ENCODE results near the gene B3GAT3. TPM values are rescaled to one million over a fixed set of nuclear protein-coding genes. Genes with fewer than 3 reads are reported as not detected.
"Not testable (repeated sequence)": the region's sequence is repeated elsewhere in the genome, so short reads cannot be mapped to it uniquely, and the experiment has no call there.

B3GAT3 gene
- total RNA-seq, 1 experiment from 2014 or later = 82.8 TPM

DNA sequence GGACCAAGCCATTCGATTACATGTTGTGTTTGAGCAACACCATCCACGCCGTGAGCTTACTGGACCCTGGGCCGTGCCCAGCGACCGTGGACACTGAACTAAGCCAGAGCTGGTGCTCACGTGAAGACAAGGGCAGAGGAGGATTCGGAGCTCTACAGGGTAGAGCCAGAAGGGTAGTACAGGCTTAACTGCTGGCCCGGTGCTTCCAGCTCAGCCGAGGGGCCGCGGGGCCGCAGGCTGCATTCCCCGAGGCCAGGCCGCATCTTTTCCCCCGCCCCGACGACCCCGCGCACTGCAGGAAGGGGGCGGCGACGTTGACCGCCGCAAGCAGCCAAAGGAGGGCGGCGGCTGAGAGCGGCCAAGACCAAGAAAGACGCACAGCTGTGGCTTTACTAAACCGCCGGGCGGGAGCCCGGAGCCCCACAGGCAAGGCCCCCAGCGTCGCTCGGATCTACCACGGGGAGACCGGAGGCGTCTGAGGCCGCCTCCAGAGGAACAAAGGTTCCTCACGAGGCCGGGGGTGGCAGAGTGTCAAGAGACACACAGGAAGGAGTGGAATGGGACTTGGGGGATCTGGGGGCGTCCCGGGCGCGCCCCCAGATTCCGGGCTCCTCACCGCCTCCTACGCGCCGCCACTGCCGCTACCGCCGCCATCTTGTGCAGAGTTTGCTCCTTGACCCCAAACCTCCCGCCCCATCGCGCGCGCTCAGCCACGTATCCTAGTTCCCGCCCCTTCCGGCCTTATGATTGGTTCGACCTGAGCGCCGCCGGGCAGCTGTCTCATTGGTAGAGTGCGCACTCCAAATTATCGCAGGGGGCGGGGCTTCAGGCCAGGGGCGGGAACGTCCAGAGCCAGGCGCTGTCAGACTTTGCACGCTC, 24.4 kb upstream of the B3GAT3 start, which contains the start of gene GANAB:
TSS of gene GANAB (minus strand) at position 668 of the 879 bp plus-strand sequence. CDS start at position 654, 14 bp downstream.
- peak; percentile 100 for DNase-seq (ENCODE audit: low spot score)

DNA sequence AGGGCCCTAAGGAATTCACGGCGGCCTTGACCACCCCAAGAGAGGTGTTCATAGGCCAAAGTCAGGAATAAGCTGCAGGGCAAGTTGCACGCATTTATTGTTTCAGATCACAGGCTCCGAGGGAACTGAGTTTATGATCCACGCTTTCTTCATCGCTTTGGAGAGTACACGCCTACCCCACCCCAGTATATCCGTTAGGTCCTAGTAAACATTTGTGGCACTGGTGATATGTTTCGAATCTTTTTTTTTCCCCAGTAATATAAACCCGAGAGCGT, 23.8 kb upstream of the B3GAT3 start:
- DNase-seq (ENCODE audit: low spot score) = no peak

- no peak for DNase-seq (ENCODE audit: low spot score)
Measured at GRCh38 chr11:62644220-62644619, 22.4 kb upstream of the B3GAT3 start.

GRCh38 chr11:62632492-62632891, 10.7 kb upstream of the B3GAT3 start:
- no peak for DNase-seq (ENCODE audit: low spot score)

DNA sequence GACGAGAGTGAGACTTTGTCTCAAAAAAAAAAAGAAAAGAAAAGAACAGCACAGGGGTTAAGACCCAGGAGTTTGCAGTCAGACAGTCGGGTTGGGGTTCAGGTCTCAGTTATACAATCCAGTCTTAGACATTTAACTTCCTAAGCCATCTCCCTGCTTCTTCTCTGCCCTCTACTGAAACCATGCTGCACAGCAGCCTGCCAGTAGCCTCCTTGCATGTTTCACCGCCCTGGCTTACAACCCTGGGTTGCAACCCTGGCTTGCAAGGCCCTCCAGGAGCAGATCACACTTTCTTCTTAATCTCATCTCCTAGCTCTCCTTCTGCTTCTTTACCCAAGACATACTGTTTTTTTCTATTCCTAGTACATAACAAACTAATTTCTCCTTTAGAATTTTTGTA, 5.9 kb upstream of the B3GAT3 start:
- DNase-seq (ENCODE audit: low spot score) = peak; percentile 32

GRCh38 chr11:62622476-62623089, 797 bp upstream of the B3GAT3 start:
- no peak for DNase-seq (ENCODE audit: low spot score)

DNA sequence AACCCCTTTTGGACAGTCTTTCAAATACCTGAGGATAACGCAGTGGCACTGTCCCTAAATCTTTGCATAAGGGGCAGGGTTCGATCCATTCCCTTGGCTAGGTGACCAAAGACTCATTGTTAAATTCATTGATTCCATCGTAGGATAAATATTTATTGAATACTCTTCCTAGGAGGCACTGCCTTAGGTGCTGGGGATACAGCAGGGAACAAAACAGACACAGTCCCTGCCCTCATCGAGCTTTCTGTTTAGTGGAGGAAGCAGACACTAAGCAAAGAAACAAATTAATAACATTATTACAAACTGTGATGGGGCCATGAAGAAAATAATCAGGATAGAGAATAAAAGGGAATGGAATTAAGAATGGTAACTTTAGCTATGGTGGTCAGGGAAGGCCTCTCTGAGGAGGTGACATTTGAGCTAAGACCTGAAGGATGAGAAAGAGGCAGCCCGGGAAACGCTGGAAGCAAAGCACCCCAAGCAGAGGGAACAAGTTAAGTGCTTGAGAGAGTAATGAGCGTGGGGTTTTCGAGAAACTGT, 689 bp downstream of the B3GAT3 start:
- DNase-seq (ENCODE audit: low spot score) = no peak

DNA sequence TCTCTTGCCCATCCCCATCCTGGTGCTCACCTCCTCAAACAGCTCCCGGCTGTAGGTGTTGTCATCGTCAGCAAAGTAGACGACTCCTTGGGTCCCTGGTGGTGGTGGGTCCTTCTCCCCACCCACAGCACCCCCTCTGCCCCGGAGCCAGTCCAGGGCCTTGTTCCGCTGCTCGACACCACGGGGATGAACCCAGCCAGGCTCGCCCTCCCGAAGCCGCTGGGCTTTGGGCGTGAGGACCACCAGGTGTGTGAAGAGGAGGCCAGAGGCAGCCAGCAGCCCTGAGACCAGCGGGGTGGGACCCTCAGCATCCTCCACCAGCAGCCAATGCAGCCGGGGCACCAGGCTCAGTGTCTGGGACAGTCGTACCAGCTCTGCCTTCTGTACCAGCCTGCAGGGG, 4.8 kb downstream of the B3GAT3 start:
- not testable (repeated sequence) for DNase-seq (ENCODE audit: low spot score)

- no peak for DNase-seq (ENCODE audit: low spot score)
Measured at GRCh38 chr11:62615521-62615920, 6.3 kb downstream of the B3GAT3 start.

DNA sequence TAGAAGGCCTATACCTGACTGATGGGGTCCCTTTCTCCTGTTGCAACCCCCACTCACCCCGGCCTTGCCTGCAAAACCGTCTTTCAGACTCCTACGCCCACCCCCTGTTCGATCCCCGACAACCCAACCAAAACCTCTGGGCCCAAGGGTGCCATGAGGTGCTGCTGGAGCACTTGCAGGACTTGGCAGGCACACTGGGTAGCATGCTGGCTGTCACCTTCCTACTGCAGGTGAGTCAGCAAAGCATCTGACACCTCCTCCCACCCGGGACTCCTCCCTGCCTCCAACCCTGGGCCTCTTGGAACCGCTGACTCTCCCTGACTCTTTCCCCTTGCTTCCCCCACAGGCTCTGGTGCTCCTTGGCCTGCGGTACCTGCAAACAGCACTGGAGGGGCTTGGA, 7.5 kb downstream of the B3GAT3 start:
- DNase-seq (ENCODE audit: low spot score) = peak; percentile 58

DNA sequence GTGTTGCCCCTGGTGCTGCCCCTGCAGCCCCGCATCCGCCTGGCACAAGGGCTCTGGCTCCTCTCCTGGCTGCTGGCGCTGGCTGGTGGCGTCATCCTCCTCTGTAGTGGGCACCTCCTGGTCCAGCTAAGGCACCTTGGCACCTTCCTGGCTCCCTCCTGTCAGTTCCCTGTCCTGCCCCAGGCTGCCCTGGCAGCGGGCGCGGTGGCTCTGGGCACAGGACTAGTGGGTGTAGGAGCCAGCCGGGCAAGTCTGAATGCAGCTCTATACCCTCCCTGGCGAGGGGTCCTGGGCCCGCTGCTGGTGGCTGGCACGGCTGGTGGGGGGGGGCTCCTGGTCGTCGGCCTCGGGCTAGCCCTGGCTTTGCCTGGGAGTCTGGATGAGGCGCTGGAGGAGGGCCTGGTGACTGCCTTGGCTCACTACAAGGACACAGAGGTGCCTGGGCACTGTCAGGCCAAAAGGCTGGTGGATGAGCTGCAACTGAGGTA, 8.5 kb downstream of the B3GAT3 start:
- no peak for DNase-seq (ENCODE audit: low spot score)

DNA sequence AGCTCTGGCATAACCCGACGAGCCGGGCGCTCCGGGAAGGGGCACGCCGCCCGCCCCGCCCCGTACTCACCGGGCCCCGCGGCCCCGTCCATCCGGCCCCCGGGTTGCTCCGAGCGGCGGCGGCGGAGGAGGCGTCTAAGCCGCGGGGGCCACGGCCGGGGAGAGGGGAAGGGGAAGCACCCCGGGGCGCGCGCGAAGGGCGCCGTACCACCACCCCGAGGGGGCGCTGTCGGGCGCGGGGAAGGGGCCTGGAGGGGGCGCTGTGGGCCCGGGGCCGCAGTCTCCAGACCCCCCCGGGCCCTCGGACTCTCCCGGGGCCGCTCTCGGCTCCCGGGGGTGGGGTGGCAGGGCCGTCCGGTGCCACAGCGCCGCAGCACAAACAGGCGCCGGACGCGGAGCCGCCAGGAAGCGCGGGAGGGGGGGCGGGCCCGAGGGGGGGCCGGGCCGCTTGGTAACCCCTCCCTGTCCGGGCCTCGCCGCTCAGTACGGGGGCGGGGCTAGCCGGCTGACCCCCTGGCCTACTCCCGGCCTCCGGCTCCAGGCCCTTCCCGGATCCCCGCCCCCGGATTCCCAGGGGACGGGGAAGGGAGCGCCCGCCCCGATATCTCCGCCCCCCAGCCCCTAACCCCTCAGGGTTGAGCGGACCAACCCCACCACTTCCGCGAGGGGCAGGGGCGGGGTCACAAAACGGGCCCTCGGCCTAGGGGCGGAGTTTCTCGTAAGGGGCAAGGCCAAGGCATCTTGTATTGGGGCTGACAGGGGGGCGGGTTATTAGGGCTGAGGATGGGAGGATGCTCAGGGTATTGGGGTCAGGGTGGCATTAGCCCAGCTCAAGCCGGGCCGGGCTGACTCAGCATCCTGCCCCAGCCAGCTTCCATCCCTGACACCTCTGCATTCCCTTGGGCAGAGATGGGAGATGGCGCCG, 9.2 kb downstream of the B3GAT3 start, which contains the start of the genes EML3 and ROM1:
TSS of gene EML3 (minus strand) at position 410 of the 925 bp plus-strand sequence. CDS start at position 92, 318 bp downstream.
TSS of gene ROM1 (plus strand) at position 892 of the 925 bp plus-strand sequence. CDS start at position 917, 25 bp downstream.
- peak; percentile 83 for DNase-seq (ENCODE audit: low spot score)

DNA sequence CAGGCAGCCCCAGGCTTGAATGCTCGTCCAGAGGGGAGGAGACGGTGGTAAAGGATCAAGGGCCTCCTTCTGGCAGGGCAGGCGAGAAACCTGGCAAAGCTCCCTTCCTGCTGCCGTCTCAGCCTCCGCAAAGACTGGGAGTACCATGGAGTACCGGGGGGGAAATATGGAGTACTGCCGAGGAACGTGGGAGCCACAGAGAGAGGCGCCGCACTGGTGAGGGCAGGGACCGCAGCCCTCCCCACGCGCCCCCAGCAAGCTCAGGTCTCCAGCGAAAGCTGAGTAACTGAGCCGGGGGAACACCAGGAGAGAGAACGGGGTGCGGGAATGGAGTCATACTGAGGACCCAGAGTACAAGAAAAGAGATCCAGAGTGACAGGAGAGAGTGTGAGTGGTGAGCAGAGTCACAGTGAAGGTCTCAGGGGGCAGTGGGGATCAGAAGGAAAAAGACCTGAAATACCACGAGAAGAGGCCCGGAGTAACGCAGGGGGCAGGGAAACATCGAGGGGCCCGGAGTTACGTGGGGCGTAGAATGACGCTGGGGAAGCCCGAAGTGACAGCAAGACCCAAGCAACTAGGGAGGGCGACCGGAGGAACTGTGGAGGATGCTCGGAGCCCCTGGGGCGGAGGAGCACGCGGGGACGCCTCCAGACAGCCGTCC, 10.0 kb downstream of the B3GAT3 start:
- peak; percentile 66 for DNase-seq (ENCODE audit: low spot score)

- no peak for DNase-seq (ENCODE audit: low spot score)
Measured at GRCh38 chr11:62610814-62611704, 10.7 kb downstream of the B3GAT3 start.

GRCh38 chr11:62610403-62610802, 11.4 kb downstream of the B3GAT3 start:
- DNase-seq (ENCODE audit: low spot score) = no peak

DNA sequence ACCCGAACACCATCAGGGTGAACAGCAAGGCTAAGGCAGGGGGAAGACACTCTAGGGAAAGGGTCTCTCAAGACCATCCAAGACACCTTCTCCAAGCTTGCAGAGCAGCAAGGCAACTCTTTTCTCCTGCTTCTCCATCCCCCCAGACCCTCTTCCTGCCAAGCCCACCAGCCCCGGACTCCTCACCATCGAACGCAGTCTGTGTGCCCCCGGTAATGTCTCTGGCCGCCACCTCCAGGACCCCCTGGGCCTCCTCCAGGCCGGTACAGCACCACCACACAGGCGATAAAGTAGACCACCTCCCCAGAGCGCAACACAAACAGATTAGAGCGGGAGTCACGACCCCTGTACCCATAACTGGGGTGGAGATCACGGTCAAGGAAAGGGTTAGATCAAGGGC, 13.0 kb downstream of the B3GAT3 start:
- no peak for DNase-seq (ENCODE audit: low spot score)

- no peak for DNase-seq (ENCODE audit: low spot score)
Measured at GRCh38 chr11:62607714-62608113, 14.1 kb downstream of the B3GAT3 start.

DNA sequence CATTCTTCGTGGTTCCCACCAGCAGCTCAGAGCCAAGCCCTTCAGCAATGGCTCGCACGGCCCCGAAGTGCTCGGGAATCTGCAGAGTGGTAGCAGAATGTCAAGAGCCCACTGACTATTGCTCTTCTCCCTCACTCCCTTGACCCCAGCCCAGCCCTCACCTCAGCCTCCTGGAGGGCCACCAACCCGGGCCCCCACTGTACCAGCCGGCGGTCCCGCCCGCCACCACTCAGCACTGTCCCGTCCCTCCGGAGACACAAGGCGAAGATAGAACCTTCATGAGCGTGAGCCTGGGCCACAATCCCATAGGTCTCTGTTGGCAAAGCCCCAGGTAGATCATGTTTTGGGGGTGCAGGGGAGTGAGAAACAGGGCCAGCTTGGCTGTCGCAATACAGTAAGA, 15.9 kb downstream of the B3GAT3 start:
- DNase-seq (ENCODE audit: low spot score) = no peak

GRCh38 chr11:62605467-62605866, 16.3 kb downstream of the B3GAT3 start:
- no peak for DNase-seq (ENCODE audit: low spot score)
